WTC11 (cell line): ENCODE data around the gene FAM181A. TPM values are rescaled to one million over a fixed set of nuclear protein-coding genes. Genes with fewer than 3 reads are reported as not detected.

Experiments used
- ATAC-seq: fragments of 200-7000 bp; cut with Tn5 transposase; 2 replicates; pipeline ENCODE4 v1.10.0; 2021; ENCODE audit warnings: mild to moderate bottlenecking, moderate library complexity
- CTCF ChIA-PET: fragments of 300-600 bp; sonication (Branson Sonifier 250); formaldehyde crosslinking; loops from one replicate; lab custom pipeline; 2021; ENCODE audit warnings: antibody characterized with exemption; lab: Charles Lee
- POLR2A ChIA-PET: fragments of 350-600 bp; sonication (Branson Sonifier 250); formaldehyde crosslinking; loops from one replicate; lab custom pipeline; 2021; ENCODE audit warnings: antibody characterized with exemption; lab: Charles Lee
- DNase-seq: peaks from one replicate; pipeline ENCODE4 v3.0.0; 2021; ENCODE audit warnings: low spot score
- H3K27ac Mint-ChIP-seq: 2 replicates; pipeline ENCODE4 v1.8.0; 2021; ENCODE audit warnings: mixed read lengths
- H3K27me3 Mint-ChIP-seq: 2 replicates; pipeline ENCODE4 v1.8.0; 2021; ENCODE audit warnings: low read depth, mild to moderate bottlenecking, moderate library complexity, mixed read lengths
- H3K36me3 Mint-ChIP-seq: 2 replicates; pipeline ENCODE4 v1.8.0; 2021; ENCODE audit warnings: mixed read lengths
- H3K4me1 Mint-ChIP-seq: 2 replicates; pipeline ENCODE4 v1.8.0; 2022; ENCODE audit warnings: mixed read lengths
- H3K4me3 Mint-ChIP-seq: 2 replicates; pipeline ENCODE4 v1.8.0; 2021; ENCODE audit warnings: mild to moderate bottlenecking, moderate library complexity, mixed read lengths
- H3K9me3 Mint-ChIP-seq: 2 replicates; pipeline ENCODE4 v1.8.0; 2021; ENCODE audit warnings: mixed read lengths
- AR ChIP-seq: fragments of 250-450 bp; sonication (Bioruptor Pico); IDR thresholded peaks from 2 replicates; pipeline ENCODE4 v1.9.0; 2021; ENCODE audit warnings: mild to moderate bottlenecking
- E2F4 ChIP-seq: sonication (generic); formaldehyde crosslinking; IDR thresholded peaks from 2 replicates; pipeline ENCODE4 v1.8.1; 2022; ENCODE audit warnings: low read depth, mild to moderate bottlenecking, moderate library complexity, missing genetic modification reagents, borderline replicate concordance
- JUN ChIP-seq: sonication (generic); formaldehyde crosslinking; IDR thresholded peaks from 2 replicates; pipeline ENCODE4 v1.8.0; 2023; ENCODE audit warnings: mild to moderate bottlenecking, missing genetic modification reagents
- MLX ChIP-seq: sonication (generic); formaldehyde crosslinking; IDR thresholded peaks from 2 replicates; pipeline ENCODE4 v1.8.1; 2023; ENCODE audit warnings: mild to moderate bottlenecking, missing genetic modification reagents, moderate library complexity
- MXD4 ChIP-seq: fragments of 250-450 bp; sonication (Bioruptor Pico); IDR thresholded peaks from 2 replicates; pipeline ENCODE4 v1.8.0; 2021; ENCODE audit warnings: mild to moderate bottlenecking, moderate library complexity, borderline replicate concordance
- OVOL2 ChIP-seq: fragments of 250-450 bp; sonication (Bioruptor Pico); IDR thresholded peaks from 2 replicates; pipeline ENCODE4 v1.9.0; 2021; ENCODE audit warnings: mild to moderate bottlenecking, borderline replicate concordance
- SOX15 ChIP-seq: fragments of 250-450 bp; sonication (Bioruptor Pico); IDR thresholded peaks from 2 replicates; pipeline ENCODE4 v1.9.0; 2021; ENCODE audit warnings: mild to moderate bottlenecking
- TEAD1 ChIP-seq: sonication (generic); formaldehyde crosslinking; IDR thresholded peaks from 2 replicates; pipeline ENCODE4 v1.8.0; 2022; ENCODE audit warnings: mild to moderate bottlenecking, missing genetic modification reagents
- USF2 ChIP-seq: sonication (generic); formaldehyde crosslinking; IDR thresholded peaks from 2 replicates; pipeline ENCODE4 v1.8.1; 2023; ENCODE audit warnings: mild to moderate bottlenecking, missing genetic modification reagents, moderate library complexity
- ZNF263 ChIP-seq: sonication (generic); formaldehyde crosslinking; IDR thresholded peaks from 2 replicates; pipeline ENCODE4 v1.8.1; 2022; ENCODE audit warnings: low read depth, mild to moderate bottlenecking, moderate library complexity, missing genetic modification reagents
- ZNF396 ChIP-seq: fragments of 250-450 bp; sonication (Bioruptor Pico); IDR thresholded peaks from 2 replicates; pipeline ENCODE4 v1.8.0; 2021; ENCODE audit warnings: mild to moderate bottlenecking, moderate library complexity, borderline replicate concordance
- total RNA-seq: library from RNA; stranded (reverse); gene quantifications from 3 replicates; pipeline ENCODE4 v1.2.3, GENCODE V29; 2021
- TF ChIP-seq, protein P1 (sequence below): sonication (generic); formaldehyde crosslinking; IDR thresholded peaks from 2 replicates; pipeline ENCODE4 v1.8.1; 2022; ENCODE audit warnings: mild to moderate bottlenecking, moderate library complexity, missing genetic modification reagents
- TF ChIP-seq, protein P2 (sequence below): sonication (generic); formaldehyde crosslinking; IDR thresholded peaks from 2 replicates; pipeline ENCODE4 v1.8.0; 2022; ENCODE audit warnings: missing genetic modification reagents

The FAM181A gene
- total RNA-seq, 1 experiment from 2014 or later: not detected

GRCh38 chr14:93969082-93969828 lies 42.1 kb downstream of the FAM181A start (continued):
- no peak for TF ChIP-seq AR (CRISPR knock-in tag)
- TF ChIP-seq, all 79 proteins: peak for 0

DNA sequence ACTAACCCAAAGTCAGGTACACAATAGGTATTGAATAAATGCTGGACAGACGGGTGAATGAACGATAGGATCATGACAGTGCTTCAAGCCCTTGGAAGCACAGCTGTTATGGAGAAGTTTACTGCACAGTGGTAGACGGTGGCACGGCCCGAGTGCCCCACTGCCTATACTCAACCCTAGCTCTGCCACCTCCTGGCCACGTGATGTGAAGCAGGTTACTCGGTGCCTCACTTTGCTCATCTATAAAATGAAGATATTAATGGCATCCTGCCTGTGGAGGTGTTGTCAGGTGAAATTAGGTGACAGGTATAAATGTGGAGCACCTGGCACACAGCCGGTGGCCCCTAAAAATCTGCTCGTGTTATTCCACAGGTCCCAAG lies 43.4 kb downstream of the FAM181A start:
- DNase-seq: no peak

GRCh38 chr14:93970965-93971634 lies 44.0 kb downstream of the FAM181A start:
- Mint-ChIP-seq H3K27me3 (no peaks in the 10 kb centered on the region), H3K4me1 (peaks cover 7% of the 10 kb centered on the region), H3K9me3 (no peaks in the 10 kb centered on the region), H3K4me3 (no peak overlapping the region), H3K36me3 (no peaks in the 10 kb centered on the region), H3K27ac (no peak overlapping the region)
- CTCF ChIA-PET: interaction anchor here (0.7 to 2.3 kb wide), 8 partner anchors 12 to 161 kb away, joined by 3 to 57 read pairs (median 4); no protein-coding TSS in a partner anchor
- TF ChIP-seq, protein P1, sequence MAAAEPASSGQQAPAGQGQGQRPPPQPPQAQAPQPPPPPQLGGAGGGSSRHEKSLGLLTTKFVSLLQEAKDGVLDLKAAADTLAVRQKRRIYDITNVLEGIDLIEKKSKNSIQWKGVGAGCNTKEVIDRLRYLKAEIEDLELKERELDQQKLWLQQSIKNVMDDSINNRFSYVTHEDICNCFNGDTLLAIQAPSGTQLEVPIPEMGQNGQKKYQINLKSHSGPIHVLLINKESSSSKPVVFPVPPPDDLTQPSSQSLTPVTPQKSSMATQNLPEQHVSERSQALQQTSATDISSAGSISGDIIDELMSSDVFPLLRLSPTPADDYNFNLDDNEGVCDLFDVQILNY (CRISPR knock-in tag): no peak
- TF ChIP-seq OVOL2 (CRISPR knock-in tag): no peak
- no peak for TF ChIP-seq ZNF396
- TF ChIP-seq MLX (CRISPR knock-in tag): no peak
- no peak for TF ChIP-seq E2F4
- no peak for TF ChIP-seq MXD4 (CRISPR knock-in tag)
- no peak for TF ChIP-seq TEAD1 (CRISPR knock-in tag)
- TF ChIP-seq, protein P2, sequence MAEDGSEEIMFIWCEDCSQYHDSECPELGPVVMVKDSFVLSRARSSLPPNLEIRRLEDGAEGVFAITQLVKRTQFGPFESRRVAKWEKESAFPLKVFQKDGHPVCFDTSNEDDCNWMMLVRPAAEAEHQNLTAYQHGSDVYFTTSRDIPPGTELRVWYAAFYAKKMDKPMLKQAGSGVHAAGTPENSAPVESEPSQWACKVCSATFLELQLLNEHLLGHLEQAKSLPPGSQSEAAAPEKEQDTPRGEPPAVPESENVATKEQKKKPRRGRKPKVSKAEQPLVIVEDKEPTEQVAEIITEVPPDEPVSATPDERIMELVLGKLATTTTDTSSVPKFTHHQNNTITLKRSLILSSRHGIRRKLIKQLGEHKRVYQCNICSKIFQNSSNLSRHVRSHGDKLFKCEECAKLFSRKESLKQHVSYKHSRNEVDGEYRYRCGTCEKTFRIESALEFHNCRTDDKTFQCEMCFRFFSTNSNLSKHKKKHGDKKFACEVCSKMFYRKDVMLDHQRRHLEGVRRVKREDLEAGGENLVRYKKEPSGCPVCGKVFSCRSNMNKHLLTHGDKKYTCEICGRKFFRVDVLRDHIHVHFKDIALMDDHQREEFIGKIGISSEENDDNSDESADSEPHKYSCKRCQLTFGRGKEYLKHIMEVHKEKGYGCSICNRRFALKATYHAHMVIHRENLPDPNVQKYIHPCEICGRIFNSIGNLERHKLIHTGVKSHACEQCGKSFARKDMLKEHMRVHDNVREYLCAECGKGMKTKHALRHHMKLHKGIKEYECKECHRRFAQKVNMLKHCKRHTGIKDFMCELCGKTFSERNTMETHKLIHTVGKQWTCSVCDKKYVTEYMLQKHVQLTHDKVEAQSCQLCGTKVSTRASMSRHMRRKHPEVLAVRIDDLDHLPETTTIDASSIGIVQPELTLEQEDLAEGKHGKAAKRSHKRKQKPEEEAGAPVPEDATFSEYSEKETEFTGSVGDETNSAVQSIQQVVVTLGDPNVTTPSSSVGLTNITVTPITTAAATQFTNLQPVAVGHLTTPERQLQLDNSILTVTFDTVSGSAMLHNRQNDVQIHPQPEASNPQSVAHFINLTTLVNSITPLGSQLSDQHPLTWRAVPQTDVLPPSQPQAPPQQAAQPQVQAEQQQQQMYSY: no peak
- TF ChIP-seq ZNF263: no peak
- TF ChIP-seq USF2 (CRISPR knock-in tag): no peak
- POLR2A ChIA-PET: no interaction called here
- ATAC-seq (no peak), DNase-seq (no peak)

More for the DNA sequence above, 43.4 kb downstream of the FAM181A start:
- peak; percentile 87 for ATAC-seq
- Mint-ChIP-seq H3K27ac (no peak overlapping the region), H3K9me3 (no peaks in the 10 kb centered on the region), H3K4me3 (no peak overlapping the region), H3K27me3 (no peaks in the 10 kb centered on the region), H3K4me1 (peaks cover 2% of the 10 kb centered on the region), H3K36me3 (no peaks in the 10 kb centered on the region)
- CTCF ChIA-PET: interaction anchor here (0.6 to 2.3 kb wide), 9 partner anchors 12 to 161 kb away, joined by 3 to 57 read pairs (median 4); no protein-coding TSS in a partner anchor
- TF ChIP-seq JUN (CRISPR knock-in tag) (no peak), USF2 (CRISPR knock-in tag) (peak; percentile 64), SOX15 (CRISPR knock-in tag) (no peak)
- POLR2A ChIA-PET: no interaction called here
